WERI-Rb-1 (cell line): ENCODE measurements around the gene PRSS2.

ENCODE experiments used
- DNase-seq: peaks from one replicate; pipeline ENCODE4 v3.0.0-alpha.2; 2020
- H3K27ac ChIP-seq: fragments of 250-450 bp; sonication (Bioruptor Pico); 2 replicates; pipeline ENCODE4 v1.5.1; 2020; ENCODE audit warnings: mild to moderate bottlenecking, moderate library complexity
- H3K27me3 ChIP-seq: fragments of 250-450 bp; sonication (Bioruptor Pico); 2 replicates; pipeline ENCODE4 v1.5.1; 2021; ENCODE audit warnings: mild to moderate bottlenecking, low read depth, moderate library complexity; ENCODE audit not compliant: insufficient read depth, severe bottlenecking
- H3K36me3 ChIP-seq: fragments of 250-450 bp; sonication (Bioruptor Pico); 2 replicates; pipeline ENCODE4 v1.5.1; 2020; ENCODE audit warnings: mild to moderate bottlenecking, moderate library complexity
- H3K4me3 ChIP-seq: 2 replicates; pipeline ENCODE4 v1.5.1; 2011; ENCODE audit warnings: low read depth, mild to moderate bottlenecking, control low read depth, low read length
- H3K9me3 ChIP-seq: fragments of 250-450 bp; sonication (Bioruptor Pico); 2 replicates; pipeline ENCODE4 v1.5.1; 2021; ENCODE audit warnings: mild to moderate bottlenecking, moderate library complexity; ENCODE audit not compliant: severe bottlenecking
- CTCF ChIP-seq: IDR thresholded peaks from 2 replicates; pipeline ENCODE4 v1.5.1; 2011; ENCODE audit warnings: low read depth, mild to moderate bottlenecking, control low read depth, inconsistent platforms, low read length

Gene PRSS2

GRCh38 chr7:142770661-142771352 is at the start of gene PRSS2:
Gene PRSS2 (plus strand): TSS chr7:142770970. CDS start chr7:142770983, 13 bp downstream.
- H3K27me3 ChIP-seq: no peaks in the 10 kb centered on the region
- no peak within 1 kb of the TSS for H3K27ac ChIP-seq
- no peak for DNase-seq
- H3K9me3 ChIP-seq: peaks cover 2% of the 10 kb centered on the region
- no peak within 1 kb of the TSS for H3K4me3 ChIP-seq
- no peak for TF ChIP-seq CTCF
- H3K36me3 ChIP-seq: no peaks in the 10 kb centered on the region

GRCh38 chr7:142720986-142721385 is 49.8 kb upstream of the PRSS2 start:
- no peaks in the 10 kb centered on the region for H3K9me3 ChIP-seq
- TF ChIP-seq CTCF: no peak
- H3K27me3 ChIP-seq: no peaks in the 10 kb centered on the region
- no peaks in the 10 kb centered on the region for H3K36me3 ChIP-seq
- no peak overlapping the region for H3K27ac ChIP-seq
- no peak for DNase-seq
- no peak overlapping the region for H3K4me3 ChIP-seq

GRCh38 chr7:142722248-142722794 is 48.4 kb upstream of the PRSS2 start:
- no peak for TF ChIP-seq CTCF
- H3K4me3 ChIP-seq: no peak overlapping the region
- H3K27me3 ChIP-seq: no peaks in the 10 kb centered on the region
- no peaks in the 10 kb centered on the region for H3K36me3 ChIP-seq
- H3K9me3 ChIP-seq: no peaks in the 10 kb centered on the region
- DNase-seq: no peak
- H3K27ac ChIP-seq: no peak overlapping the region

GRCh38 chr7:142733271-142733670 is 37.5 kb upstream of the PRSS2 start:
- Histone ChIP-seq H3K4me3 (no peak overlapping the region), H3K27ac (no peak overlapping the region)
- DNase-seq: no peak

GRCh38 chr7:142739923-142740492 is 30.8 kb upstream of the PRSS2 start:
- no peak for DNase-seq
- no peak for TF ChIP-seq CTCF
- Histone ChIP-seq H3K27me3 (no peaks in the 10 kb centered on the region), H3K4me3 (no peak overlapping the region), H3K9me3 (no peaks in the 10 kb centered on the region), H3K27ac (no peak overlapping the region), H3K36me3 (no peaks in the 10 kb centered on the region)

More at GRCh38 chr7:142733271-142733670, 37.5 kb upstream of the PRSS2 start:
- TF ChIP-seq CTCF: no peak
- H3K9me3 ChIP-seq: no peaks in the 10 kb centered on the region
- no peaks in the 10 kb centered on the region for H3K36me3 ChIP-seq
- no peaks in the 10 kb centered on the region for H3K27me3 ChIP-seq
